Gastroesophageal sphincter (tissue), 4 donors: ENCODE data around the gene MPDU1. TPM values are rescaled to one million over a fixed set of nuclear protein-coding genes. Genes with fewer than 3 reads are reported as not detected.

ENCODE experiments used
- ATAC-seq: fragments of 150-250 bp; one replicate; pipeline ENCODE4 v1.9.1; 2016; ENCODE audit warnings: mild to moderate bottlenecking, moderate library complexity
- H3K27ac ChIP-seq, 4 donors: fragments of 200-600 bp; sonication (generic) in 3 of 4; 1 replicate in 3 of 4; 2 replicates in 1 of 4; pipeline ENCODE4 v1.5.1; 2016 to 2019
- H3K27me3 ChIP-seq: fragments of 200-600 bp; sonication (generic); one replicate; pipeline ENCODE4 v1.5.1; 2019
- H3K36me3 ChIP-seq, 2 donors: fragments of 200-600 bp; sonication (generic); one replicate each; pipeline ENCODE4 v1.5.1; 2019; ENCODE audit warnings: control low read depth in 1 of 2
- H3K4me1 ChIP-seq, 3 donors: fragments of 200-600 bp; sonication (generic); 1 replicate in 2 of 3; 2 replicates in 1 of 3; pipeline ENCODE4 v1.5.1; 2016 to 2019; ENCODE audit warnings: control low read depth in 2 of 3
- H3K4me3 ChIP-seq, 2 donors: fragments of 200-600 bp; sonication (generic); one replicate each; pipeline ENCODE4 v1.5.1; 2019; ENCODE audit warnings: mild to moderate bottlenecking in 1 of 2, moderate library complexity in 1 of 2
- H3K9me3 ChIP-seq, 3 donors: fragments of 200-600 bp; sonication (generic); one replicate each; pipeline ENCODE4 v1.5.1; 2017 to 2019; ENCODE audit warnings: control low read depth in 2 of 3
- EP300 ChIP-seq: sonication (generic); formaldehyde crosslinking; IDR thresholded peaks from one replicate; pipeline ENCODE4 v1.6.1; 2017; ENCODE audit warnings: antibody characterized with exemption, mild to moderate bottlenecking
- POLR2A ChIP-seq, 2 donors: fragments of 450-650 bp; IDR thresholded peaks; one replicate each; pipeline ENCODE4 v1.6.1; 2017; ENCODE audit warnings: antibody characterized with exemption in 2 of 2, mild to moderate bottlenecking in 2 of 2, moderate library complexity in 1 of 2
- POLR2AphosphoS5 ChIP-seq: sonication (generic); formaldehyde crosslinking; IDR thresholded peaks from one replicate; pipeline ENCODE4 v1.6.1; 2017; ENCODE audit warnings: antibody characterized with exemption
- WGBS, 2 donors: methylation state at CpG; one replicate each; pipeline ENCODE4 v1.1.5; 2018; ENCODE audit warnings: low coverage in 1 of 2; 5-methylcytosine and 5-hydroxymethylcytosine counted together
- total RNA-seq, 4 donors: library from RNA; depleted of rRNA; stranded (reverse); fragments of >200 nt; gene quantifications; one replicate each; pipeline ENCODE4 v1.1.0, GENCODE V29; 2016
- TF ChIP-seq, protein P1 (sequence below), 4 experiments: fragments of 200-600 bp in 2 of 4; fragments of 450-650 bp in 2 of 4; sonication (generic) in 1 of 4; IDR thresholded peaks; one replicate each; pipeline ENCODE4 v1.5.1; 2017 to 2019; ENCODE audit warnings: antibody characterized with exemption in 4 of 4, mild to moderate bottlenecking in 2 of 4, moderate library complexity in 2 of 4

MPDU1 gene
- total RNA-seq, 4 donors from 2014 or later = 38.1 to 66.5 (median 51.2) TPM

GRCh38 chr17:7557775-7558543 is 25.7 kb upstream of the MPDU1 start:
- Histone ChIP-seq H3K4me1 (peaks cover 2 to 59% (median 42%) of the 10 kb centered on the region in 3 donors), H3K4me3 (peak overlapping the region; percentile 4 to 84), H3K27ac (peak overlapping the region; percentile 88 to 96 (median 93)), H3K36me3 (peaks cover 0 to 19% of the 10 kb centered on the region in 2 donors), H3K9me3 (no peaks in the 10 kb centered on the region), H3K27me3 (no peaks in the 10 kb centered on the region)
- TF ChIP-seq, protein P1, sequence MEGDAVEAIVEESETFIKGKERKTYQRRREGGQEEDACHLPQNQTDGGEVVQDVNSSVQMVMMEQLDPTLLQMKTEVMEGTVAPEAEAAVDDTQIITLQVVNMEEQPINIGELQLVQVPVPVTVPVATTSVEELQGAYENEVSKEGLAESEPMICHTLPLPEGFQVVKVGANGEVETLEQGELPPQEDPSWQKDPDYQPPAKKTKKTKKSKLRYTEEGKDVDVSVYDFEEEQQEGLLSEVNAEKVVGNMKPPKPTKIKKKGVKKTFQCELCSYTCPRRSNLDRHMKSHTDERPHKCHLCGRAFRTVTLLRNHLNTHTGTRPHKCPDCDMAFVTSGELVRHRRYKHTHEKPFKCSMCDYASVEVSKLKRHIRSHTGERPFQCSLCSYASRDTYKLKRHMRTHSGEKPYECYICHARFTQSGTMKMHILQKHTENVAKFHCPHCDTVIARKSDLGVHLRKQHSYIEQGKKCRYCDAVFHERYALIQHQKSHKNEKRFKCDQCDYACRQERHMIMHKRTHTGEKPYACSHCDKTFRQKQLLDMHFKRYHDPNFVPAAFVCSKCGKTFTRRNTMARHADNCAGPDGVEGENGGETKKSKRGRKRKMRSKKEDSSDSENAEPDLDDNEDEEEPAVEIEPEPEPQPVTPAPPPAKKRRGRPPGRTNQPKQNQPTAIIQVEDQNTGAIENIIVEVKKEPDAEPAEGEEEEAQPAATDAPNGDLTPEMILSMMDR (IDR thresholded peaks at IDR 0.05) = no peak
- TF ChIP-seq POLR2AphosphoS5 = peak; percentile 78
- TF ChIP-seq EP300 = no peak
- TF ChIP-seq POLR2A (IDR thresholded peaks at IDR 0.05) = peak; percentile 33 to 36
- peak; percentile 75 for ATAC-seq
- 8 to 33% methylated on average over 3 to 19 of the region's 21 CpGs for WGBS, 2 donors

- Histone ChIP-seq H3K9me3 (no peaks in the 10 kb centered on the region), H3K27ac (peak within 1 kb of the TSS; percentile 88 to 96 (median 93)), H3K36me3 (peaks cover 0 to 19% of the 10 kb centered on the region in 2 donors), H3K4me3 (peak within 1 kb of the TSS; percentile 14 to 84), H3K27me3 (no peaks in the 10 kb centered on the region), H3K4me1 (peaks cover 2 to 67% (median 50%) of the 10 kb centered on the region in 3 donors)
- WGBS, 2 donors = 31 to 38% methylated on average over 6 to 13 of the region's 16 CpGs
- TF ChIP-seq POLR2A (IDR thresholded peaks at IDR 0.05) = no peak
- ATAC-seq = peak; percentile 33
Observed at GRCh38 chr17:7558544-7559319, 24.9 kb upstream of the MPDU1 start, which contains the start of gene TNFSF13. Gene TNFSF13 (plus strand): TSS chr17:7558750. CDS start chr17:7559040, 290 bp downstream.

GRCh38 chr17:7559320-7560171 is 24.1 kb upstream of the MPDU1 start:
- WGBS, 2 donors = 53 to 70% methylated on average over 5 to 16 of the region's 18 CpGs
- no peak for ATAC-seq
- Histone ChIP-seq H3K9me3 (no peaks in the 10 kb centered on the region), H3K27ac (peak overlapping the region; percentile 88 to 96 (median 93)), H3K36me3 (peaks cover 0 to 24% of the 10 kb centered on the region in 2 donors), H3K27me3 (no peaks in the 10 kb centered on the region), H3K4me1 (peaks cover 2 to 75% (median 50%) of the 10 kb centered on the region in 3 donors), H3K4me3 (peak overlapping the region; percentile 14 to 84)
- TF ChIP-seq, protein P1 (IDR thresholded peaks at IDR 0.05) = no peak
- TF ChIP-seq POLR2AphosphoS5 (no peak), POLR2A (IDR thresholded peaks at IDR 0.05) (no peak)

DNA sequence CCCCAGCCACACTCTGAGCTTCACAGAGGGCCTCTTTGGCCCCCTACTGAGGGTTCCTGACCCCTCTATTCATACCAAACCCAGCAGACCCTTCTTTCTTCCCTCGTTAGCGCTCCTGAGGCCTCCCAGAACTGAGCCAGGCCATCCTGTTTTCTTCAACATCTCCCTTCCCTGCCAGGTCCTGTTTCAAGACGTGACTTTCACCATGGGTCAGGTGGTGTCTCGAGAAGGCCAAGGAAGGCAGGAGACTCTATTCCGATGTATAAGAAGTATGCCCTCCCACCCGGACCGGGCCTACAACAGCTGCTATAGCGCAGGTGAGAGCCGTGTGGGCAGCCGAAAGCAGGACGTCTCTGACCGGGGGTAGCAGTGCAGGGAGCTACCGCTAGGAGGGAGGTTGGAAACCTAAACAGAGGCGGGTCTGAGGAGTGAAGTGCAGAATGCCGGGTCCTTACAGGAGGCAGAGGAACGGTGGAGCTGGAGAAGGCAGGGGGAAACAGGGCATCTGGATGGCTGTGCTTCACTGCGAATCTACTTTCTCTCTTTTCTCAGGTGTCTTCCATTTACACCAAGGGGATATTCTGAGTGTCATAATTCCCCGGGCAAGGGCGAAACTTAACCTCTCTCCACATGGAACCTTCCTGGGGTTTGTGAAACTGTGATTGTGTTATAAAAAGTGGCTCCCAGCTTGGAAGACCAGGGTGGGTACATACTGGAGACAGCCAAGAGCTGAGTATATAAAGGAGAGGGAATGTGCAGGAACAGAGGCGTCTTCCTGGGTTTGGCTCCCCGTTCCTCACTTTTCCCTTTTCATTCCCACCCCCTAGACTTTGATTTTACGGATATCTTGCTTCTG is 23.3 kb upstream of the MPDU1 start:
- Histone ChIP-seq H3K27me3 (no peaks in the 10 kb centered on the region), H3K4me1 (peaks cover 2 to 78% (median 50%) of the 10 kb centered on the region in 3 donors), H3K36me3 (peaks cover 0 to 32% of the 10 kb centered on the region in 2 donors), H3K9me3 (no peaks in the 10 kb centered on the region), H3K27ac (peak overlapping the region; percentile 67 to 96 (median 93)), H3K4me3 (peak overlapping the region in 1 of 2 donors; percentile 84)
- WGBS, 2 donors = 9 to 34% methylated on average over 6 to 13 of the region's 22 CpGs
- no peak for ATAC-seq
- TF ChIP-seq, protein P1 (IDR thresholded peaks at IDR 0.05) = peak in 3 of 4 experiments; percentile 66 to 85 (median 71)
- TF ChIP-seq POLR2AphosphoS5 = no peak
- no peak for TF ChIP-seq EP300
